PC-9 (cell line): ENCODE data around the gene AP4B1. TPM values are rescaled to one million over a fixed set of nuclear protein-coding genes. Genes with fewer than 3 reads are reported as not detected.

ENCODE experiments used
- BruUV-seq: library from RNA; stranded (reverse); fragments of 400-500 nt; replicated peaks from 2 replicates; lab custom pipeline; 2021; lab: Mats Ljungman, UMichigan
- CTCF ChIA-PET: fragments of 300-600 bp; sonication (Branson Sonifier 250); formaldehyde crosslinking; loops from one replicate; lab custom pipeline; 2022; ENCODE audit warnings: antibody characterized with exemption; lab: Charles Lee
- POLR2A ChIA-PET: fragments of 300-600 bp; sonication (Branson Sonifier 250); formaldehyde crosslinking; loops from one replicate; lab custom pipeline; 2022; ENCODE audit warnings: antibody characterized with exemption; ENCODE audit not compliant: unreplicated experiment; lab: Charles Lee
- DNase-seq, 2 experiments: peaks; one replicate each; pipeline versions ENCODE4 v3.0.0 to v3.0.0-alpha.2; 2015 to 2022; ENCODE audit warnings: mixed read lengths in 1 of 2
- H2AFZ ChIP-seq: fragments of 200-600 bp; sonication (generic); 2 replicates; pipeline ENCODE4 v1.8.1; 2017; ENCODE audit warnings: antibody characterized with exemption
- H3F3A ChIP-seq: fragments of 200-600 bp; sonication (generic); 2 replicates; pipeline ENCODE4 v1.8.1; 2017; ENCODE audit warnings: antibody characterized with exemption, mild to moderate bottlenecking, low read depth; ENCODE audit not compliant: insufficient read depth
- H3K27ac ChIP-seq: fragments of 200-600 bp; sonication (generic); 2 replicates; pipeline ENCODE4 v1.6.1; 2016; ENCODE audit warnings: mixed run types
- H3K27me3 ChIP-seq: fragments of 200-600 bp; sonication (generic); 2 replicates; pipeline ENCODE4 v1.6.1; 2016; ENCODE audit warnings: low read depth, mixed run types; ENCODE audit not compliant: insufficient read depth
- H3K36me3 ChIP-seq: fragments of 200-600 bp; sonication (generic); 2 replicates; pipeline ENCODE4 v1.6.1; 2016; ENCODE audit warnings: low read depth, mixed run types
- H3K4me1 ChIP-seq: fragments of 200-600 bp; sonication (generic); replicated peaks from 2 replicates; pipeline ENCODE4 v1.6.1; 2016; ENCODE audit warnings: mixed run types; ENCODE audit not compliant: insufficient read depth
- H3K4me2 ChIP-seq: fragments of 200-600 bp; sonication (generic); 2 replicates; pipeline ENCODE4 v1.6.1; 2017; ENCODE audit warnings: mixed run types
- H3K4me3 ChIP-seq: fragments of 200-600 bp; sonication (generic); 2 replicates; pipeline ENCODE4 v1.6.1; 2016; ENCODE audit warnings: mixed run types
- H3K79me2 ChIP-seq: fragments of 200-600 bp; sonication (generic); 2 replicates; pipeline ENCODE4 v1.6.1; 2017; ENCODE audit warnings: low read depth, mixed run types
- H3K9me2 ChIP-seq: fragments of 200-600 bp; sonication (generic); 2 replicates; pipeline ENCODE4 v1.8.1; 2017; ENCODE audit warnings: mild to moderate bottlenecking; ENCODE audit not compliant: insufficient read depth
- H3K9me3 ChIP-seq: fragments of 200-600 bp; sonication (generic); 2 replicates; pipeline ENCODE4 v1.8.1; 2016; ENCODE audit warnings: low read depth; ENCODE audit not compliant: insufficient read depth
- H4K20me1 ChIP-seq: fragments of 200-600 bp; sonication (generic); 2 replicates; pipeline ENCODE4 v1.8.1; 2017; ENCODE audit not compliant: insufficient read depth
- CTCF ChIP-seq: fragments of 200-600 bp; sonication (generic); conservative IDR thresholded peaks from 2 replicates; pipeline ENCODE4 v1.6.1; 2017; ENCODE audit warnings: mixed run types, antibody characterized with exemption, mild to moderate bottlenecking, moderate library complexity
- EZH2 ChIP-seq: fragments of 200-600 bp; sonication (generic); IDR thresholded peaks from 2 replicates; pipeline ENCODE4 v1.8.0; 2017; ENCODE audit warnings: antibody characterized with exemption, low read depth
- intact Hi-C: fragments of 100-400 bp; cut with micrococcal nuclease; formaldehyde crosslinking; loops from one replicate; pipeline ENCODE4 v1.10.0; 2022; ENCODE audit not compliant: unreplicated experiment
- total RNA-seq: library from RNA; stranded (reverse); gene quantifications from 2 replicates; pipeline ENCODE4 v1.2.3, GENCODE V29; 2021

Gene AP4B1
- total RNA-seq, 1 experiment from 2014 or later, result 11.7 TPM

DNA sequence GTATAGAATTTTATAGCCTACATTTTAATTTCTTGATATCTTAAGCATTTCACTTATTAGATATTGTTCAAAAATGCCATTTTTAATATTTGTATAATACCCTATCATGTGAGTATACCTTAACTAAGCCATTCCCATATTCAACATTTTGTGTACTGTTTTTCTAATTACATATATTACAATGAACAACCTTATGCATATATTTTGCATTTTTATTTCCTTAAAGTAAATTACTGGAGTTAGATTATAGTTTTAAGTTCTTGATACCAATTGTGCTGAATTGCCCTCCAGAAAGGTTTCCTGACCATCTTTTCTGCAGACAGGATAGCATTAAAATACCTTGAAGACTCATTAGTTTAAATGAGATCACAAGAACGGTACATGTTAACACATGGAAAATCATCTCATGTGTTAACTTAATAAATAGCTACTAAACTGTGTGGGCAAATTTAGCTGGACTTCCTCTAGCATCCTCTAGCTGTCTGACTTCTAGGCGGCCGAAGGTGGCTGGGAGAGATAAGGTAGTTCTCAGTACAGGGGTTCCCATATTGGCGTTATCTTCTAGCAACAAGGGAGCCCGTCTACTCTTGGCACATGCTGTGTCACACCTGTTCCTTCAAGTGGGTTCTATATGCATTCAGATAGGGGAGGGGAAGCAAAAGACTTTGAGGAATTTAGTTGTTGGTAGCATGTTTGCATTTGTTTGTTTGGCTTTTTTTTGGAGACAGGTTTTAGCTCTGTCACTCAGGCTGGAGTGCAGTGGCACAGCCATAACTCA lies 9.5 kb upstream of the AP4B1 start:
- no peaks in the 10 kb centered on the region for H3K27me3 ChIP-seq
- no peak overlapping the region for H3K4me2 ChIP-seq
- peaks cover 10% of the 10 kb centered on the region; the same call in 1 of the 2 replicates for H3F3A ChIP-seq
- H3K36me3 ChIP-seq, result peaks cover 12% of the 10 kb centered on the region; the same call in 1 of the 2 replicates
- CTCF ChIA-PET, result no interaction called here
- H3K4me1 ChIP-seq, result no peaks in the 10 kb centered on the region; the same call in 1 of the 2 replicates
- intact Hi-C loops, result no loop called here
- no peaks in the 10 kb centered on the region for H3K9me2 ChIP-seq
- peak in 1 of 2 experiments; percentile 24 for DNase-seq
- POLR2A ChIA-PET, result interaction anchor here (0.5 kb wide), 1 partner anchor 20 kb away, joined by 5 read pairs; no protein-coding TSS in a partner anchor
- H4K20me1 ChIP-seq, result no peaks in the 10 kb centered on the region
- H3K79me2 ChIP-seq, result no peaks in the 10 kb centered on the region
- TF ChIP-seq EZH2 (no peak), CTCF (no peak)
- H3K9me3 ChIP-seq, result no peaks in the 10 kb centered on the region
- H3K4me3 ChIP-seq, result no peak overlapping the region
- H2AFZ ChIP-seq, result no peak overlapping the region
- H3K27ac ChIP-seq, result no peak overlapping the region
- no TSS peak for BruUV-seq

GRCh38 chr1:113913312-113913668 lies 8.7 kb upstream of the AP4B1 start:
- Histone ChIP-seq H3K27ac (no peak overlapping the region), H3F3A (peaks cover 10% of the 10 kb centered on the region; the same call in 1 of the 2 replicates), H3K4me1 (no peaks in the 10 kb centered on the region; the same call in 1 of the 2 replicates), H3K4me3 (no peak overlapping the region), H4K20me1 (no peaks in the 10 kb centered on the region), H2AFZ (no peak overlapping the region), H3K9me3 (no peaks in the 10 kb centered on the region), H3K27me3 (no peaks in the 10 kb centered on the region), H3K4me2 (no peak overlapping the region), H3K9me2 (no peaks in the 10 kb centered on the region), H3K36me3 (peaks cover 12% of the 10 kb centered on the region; the same call in 1 of the 2 replicates), H3K79me2 (no peaks in the 10 kb centered on the region)
- TF ChIP-seq EZH2 (no peak), CTCF (no peak)
- CTCF ChIA-PET, result interaction anchor here (0.7 kb wide), 1 partner anchor 533 kb away, joined by 7 read pairs; no protein-coding TSS in a partner anchor
- POLR2A ChIA-PET, result interaction anchor here (0.5 kb wide), 1 partner anchor 21 kb away, joined by 5 read pairs; no protein-coding TSS in a partner anchor
- no peak for DNase-seq
- intact Hi-C loops, result no loop called here
- BruUV-seq, result no TSS peak

DNA sequence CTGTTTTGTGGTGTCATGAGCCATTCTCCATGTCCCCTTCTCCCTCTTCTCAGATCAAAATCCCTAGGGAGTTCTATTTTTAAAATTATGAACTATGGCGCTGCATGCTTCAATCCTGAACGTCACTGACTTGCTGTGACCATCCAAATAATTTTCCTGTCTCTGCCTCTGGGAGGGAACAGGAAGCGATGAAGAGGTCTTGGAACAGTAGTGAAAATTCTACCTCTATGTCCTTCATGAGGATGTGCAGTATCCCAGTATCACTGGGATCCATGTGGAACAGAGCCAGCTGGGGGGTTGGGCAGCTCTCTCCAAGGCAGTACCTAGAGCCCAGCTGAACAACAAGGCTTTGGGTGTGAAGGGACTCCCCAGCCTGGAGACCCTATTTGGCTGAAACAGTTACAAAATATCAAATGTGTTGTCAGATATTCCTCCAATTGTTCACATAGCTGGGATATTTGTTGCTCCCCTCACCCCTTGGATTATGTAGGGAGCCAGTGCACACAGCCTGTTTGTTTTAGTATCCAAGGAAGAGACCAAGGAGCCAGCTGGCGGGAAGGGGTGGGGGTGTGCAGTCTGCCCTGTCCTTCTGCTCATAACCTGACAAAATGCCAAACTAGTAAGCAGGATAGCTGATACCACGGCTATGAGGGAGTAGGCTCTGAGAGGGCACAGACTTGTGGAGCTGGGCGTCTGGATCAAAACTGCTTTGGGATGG lies 8.2 kb upstream of the AP4B1 start:
- BruUV-seq, result no TSS peak
- no peak for DNase-seq
- intact Hi-C loops, result no loop called here
- no peaks in the 10 kb centered on the region for H3K9me2 ChIP-seq
- no peak overlapping the region for H2AFZ ChIP-seq
- no peaks in the 10 kb centered on the region for H3K27me3 ChIP-seq
- H3F3A ChIP-seq, result peaks cover 5% of the 10 kb centered on the region; the same call in 1 of the 2 replicates
- H3K9me3 ChIP-seq, result no peaks in the 10 kb centered on the region
- ChIA-PET CTCF (interaction anchor here (0.7 kb wide), 1 partner anchor 534 kb away, joined by 7 read pairs; no protein-coding TSS in a partner anchor), POLR2A (no interaction called here)
- no peak for TF ChIP-seq EZH2
- no peak for TF ChIP-seq CTCF
- H3K4me1 ChIP-seq, result no peaks in the 10 kb centered on the region; the same call in 1 of the 2 replicates
- H3K79me2 ChIP-seq, result no peaks in the 10 kb centered on the region
- peaks cover 17% of the 10 kb centered on the region; the same call in 1 of the 2 replicates for H3K36me3 ChIP-seq
- H3K27ac ChIP-seq, result no peak overlapping the region
- H3K4me3 ChIP-seq, result no peak overlapping the region
- H4K20me1 ChIP-seq, result no peaks in the 10 kb centered on the region
- H3K4me2 ChIP-seq, result no peak overlapping the region
